SH-SY5Y (cell line): ENCODE results near the gene RBP7.

Experiments
- GATA2 ChIP-seq: IDR thresholded peaks from 2 replicates; pipeline ENCODE4 v1.6.1; 2011; ENCODE audit warnings: mild to moderate bottlenecking, low read depth, low read length
- GATA3 ChIP-seq: IDR thresholded peaks from 2 replicates; pipeline ENCODE4 v1.6.1; 2011; ENCODE audit warnings: low read depth, mild to moderate bottlenecking, low read length, moderate library complexity

DNA sequence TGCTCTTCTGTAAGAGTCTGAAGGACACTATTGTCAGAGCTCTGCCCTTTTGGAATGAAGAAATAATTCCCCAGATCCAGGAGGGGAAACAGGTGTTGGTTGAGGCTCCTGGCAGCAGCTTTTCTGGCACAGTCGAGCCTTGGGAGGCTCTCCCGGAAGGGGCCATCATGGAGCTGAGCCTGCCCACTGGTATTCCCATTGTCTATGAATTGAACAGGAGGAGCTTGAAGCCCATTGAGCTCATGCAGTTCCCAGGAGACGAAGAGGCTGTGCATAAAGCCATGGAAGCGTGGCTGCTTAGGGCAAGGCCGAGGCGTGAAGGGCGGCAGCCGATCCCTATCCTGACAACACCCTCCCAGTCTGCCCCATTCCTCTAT lies 62.3 kb downstream of the RBP7 start:
- no peak for TF ChIP-seq GATA3
- TF ChIP-seq GATA2, result no peak
